GM19397 (cell line): ENCODE results near the gene ABHD12B.
"Not testable (repeated sequence)": the region's sequence is repeated elsewhere in the genome, so short reads cannot be mapped to it uniquely, and the experiment has no call there.

Experiments
- ATAC-seq: cut with Tn5 transposase; IDR thresholded peaks from one replicate; pipeline ENCODE4 v1.9.1; 2021; ENCODE audit warnings: mild to moderate bottlenecking, moderate library complexity; ENCODE audit not compliant: unreplicated experiment

Gene ABHD12B

GRCh38 chr14:50883827-50884197, 12.0 kb downstream of the ABHD12B start:
- ATAC-seq: no peak

- ATAC-seq: no peak
Observed at GRCh38 chr14:50887476-50887875, 15.6 kb downstream of the ABHD12B start.

- ATAC-seq: no peak
Observed at GRCh38 chr14:50892255-50892654, 20.4 kb downstream of the ABHD12B start.

GRCh38 chr14:50896421-50896820, 24.6 kb downstream of the ABHD12B start:
- ATAC-seq: not testable (repeated sequence)

DNA sequence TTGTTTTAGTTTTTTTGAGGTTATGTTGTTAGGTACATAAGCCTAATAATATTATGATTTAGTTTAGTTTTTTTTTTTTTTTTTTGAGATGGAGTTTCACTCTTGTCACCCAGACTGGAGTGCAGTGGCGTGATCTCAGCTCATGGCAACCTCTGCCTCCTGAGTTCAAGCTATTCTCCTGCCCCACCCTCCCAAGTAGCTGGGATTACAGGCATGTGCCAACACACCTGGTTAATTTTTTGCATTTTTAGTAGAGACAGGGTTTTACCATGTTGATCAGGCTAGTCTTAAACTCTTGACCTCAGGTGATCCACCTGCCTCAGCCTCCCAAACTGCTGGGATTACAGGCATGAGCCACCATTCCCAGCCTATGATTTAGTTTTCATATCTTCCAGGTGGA, 25.2 kb downstream of the ABHD12B start:
- not testable (repeated sequence) for ATAC-seq

GRCh38 chr14:50897658-50898175, 25.9 kb downstream of the ABHD12B start:
- ATAC-seq: no peak

DNA sequence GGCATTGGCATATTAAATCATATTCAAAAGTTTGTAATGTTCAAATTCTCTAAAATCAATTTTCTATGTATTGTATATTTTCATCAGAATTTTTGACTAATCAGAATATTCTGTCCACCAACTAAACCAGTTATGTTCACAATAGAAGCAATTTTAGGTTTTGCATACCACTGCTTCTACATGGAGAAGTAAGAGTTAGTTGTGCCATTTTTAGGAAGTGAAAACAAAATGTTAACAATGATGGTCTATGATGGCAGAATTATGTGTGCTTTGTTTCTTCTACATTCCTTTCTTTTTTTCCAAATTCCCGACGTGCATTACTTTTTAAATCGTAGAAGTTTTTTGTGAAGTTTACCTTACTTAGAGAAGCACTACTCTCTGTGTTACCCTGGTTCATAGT, 29.5 kb downstream of the ABHD12B start:
- ATAC-seq: no peak

- no peak for ATAC-seq
Observed at GRCh38 chr14:50904719-50905118, 32.9 kb downstream of the ABHD12B start.

DNA sequence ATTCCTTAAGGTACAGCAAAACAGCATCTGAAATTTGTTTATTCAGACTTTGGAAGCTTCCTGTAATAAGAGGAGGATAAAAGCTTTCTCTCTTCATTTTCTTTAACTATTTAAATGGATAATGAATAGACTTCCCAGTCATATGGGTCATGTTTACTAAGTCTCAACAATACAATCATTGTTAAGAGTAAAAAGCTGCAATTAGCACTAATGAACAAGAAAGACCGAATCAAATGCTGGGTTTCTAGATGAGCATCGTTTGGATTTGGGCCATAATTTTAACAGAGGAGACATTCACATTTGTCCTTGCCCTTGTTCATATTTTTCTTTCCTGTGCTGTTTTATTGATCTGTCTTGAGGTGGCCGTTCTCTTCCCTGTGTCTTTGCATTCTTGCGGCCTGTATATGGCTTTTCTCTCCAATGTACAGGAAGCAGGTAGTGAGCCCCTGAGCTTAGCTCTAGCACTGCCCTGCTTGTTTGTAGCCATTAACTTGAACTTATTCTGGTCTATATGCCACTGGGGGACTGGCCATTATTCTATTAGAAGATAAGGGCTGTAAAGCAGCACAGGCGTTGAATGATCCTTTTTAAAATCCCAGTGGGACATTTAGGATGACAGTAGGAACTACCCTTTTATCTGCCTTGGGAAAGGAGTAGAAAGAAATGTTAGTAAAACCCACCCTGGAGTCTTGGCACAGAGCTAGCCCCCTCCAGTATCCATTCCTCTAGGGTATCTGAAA, 34.6 kb downstream of the ABHD12B start:
- ATAC-seq: no peak

DNA sequence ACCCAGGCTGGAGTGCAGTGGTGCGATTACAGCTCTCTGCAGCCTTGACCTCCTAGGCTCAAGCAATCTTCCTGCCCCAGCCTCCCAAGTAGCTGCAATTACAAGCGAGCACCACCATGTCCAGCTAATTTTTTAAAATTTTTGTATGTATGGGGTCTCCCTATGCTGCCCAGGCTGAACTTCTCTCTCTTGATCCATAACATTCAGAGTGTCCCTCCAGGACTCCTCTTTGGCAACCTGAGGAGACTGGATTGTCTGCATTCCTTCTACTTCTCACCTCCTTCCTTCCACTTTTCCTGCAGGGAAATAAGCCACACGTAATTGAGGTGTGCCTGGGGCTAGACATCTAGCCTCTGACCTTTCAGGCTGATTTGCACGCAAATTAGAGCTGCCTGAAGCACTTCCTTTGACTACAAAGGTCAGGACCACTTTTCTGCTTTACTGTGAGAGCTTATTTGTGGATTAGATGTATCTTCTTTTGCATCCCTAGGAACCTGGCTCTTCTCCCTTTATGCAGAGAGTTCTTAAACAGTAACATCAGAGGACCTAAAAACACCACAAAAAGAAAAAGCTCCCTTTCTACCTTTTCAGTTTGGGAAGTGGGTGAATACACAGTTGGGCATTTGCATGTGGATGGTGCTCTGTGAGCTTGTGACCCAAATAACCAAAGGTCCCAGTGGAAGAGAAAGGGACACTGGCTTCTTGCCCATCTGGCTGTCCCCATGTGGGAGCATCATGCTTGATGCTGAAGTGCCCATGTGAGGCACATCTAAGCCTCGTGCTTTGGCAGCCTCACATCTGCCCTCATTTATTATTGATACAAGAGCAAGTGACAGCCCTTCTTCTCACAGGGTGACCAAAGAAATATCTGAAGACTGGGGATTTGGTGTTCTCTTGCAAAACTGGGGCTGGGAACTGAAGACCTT, 38.9 kb downstream of the ABHD12B start:
- ATAC-seq: no peak

- ATAC-seq: no peak
Observed at GRCh38 chr14:50917449-50917848, 45.6 kb downstream of the ABHD12B start.

- not testable (repeated sequence) for ATAC-seq
Observed at GRCh38 chr14:50919524-50919923, 47.7 kb downstream of the ABHD12B start.

DNA sequence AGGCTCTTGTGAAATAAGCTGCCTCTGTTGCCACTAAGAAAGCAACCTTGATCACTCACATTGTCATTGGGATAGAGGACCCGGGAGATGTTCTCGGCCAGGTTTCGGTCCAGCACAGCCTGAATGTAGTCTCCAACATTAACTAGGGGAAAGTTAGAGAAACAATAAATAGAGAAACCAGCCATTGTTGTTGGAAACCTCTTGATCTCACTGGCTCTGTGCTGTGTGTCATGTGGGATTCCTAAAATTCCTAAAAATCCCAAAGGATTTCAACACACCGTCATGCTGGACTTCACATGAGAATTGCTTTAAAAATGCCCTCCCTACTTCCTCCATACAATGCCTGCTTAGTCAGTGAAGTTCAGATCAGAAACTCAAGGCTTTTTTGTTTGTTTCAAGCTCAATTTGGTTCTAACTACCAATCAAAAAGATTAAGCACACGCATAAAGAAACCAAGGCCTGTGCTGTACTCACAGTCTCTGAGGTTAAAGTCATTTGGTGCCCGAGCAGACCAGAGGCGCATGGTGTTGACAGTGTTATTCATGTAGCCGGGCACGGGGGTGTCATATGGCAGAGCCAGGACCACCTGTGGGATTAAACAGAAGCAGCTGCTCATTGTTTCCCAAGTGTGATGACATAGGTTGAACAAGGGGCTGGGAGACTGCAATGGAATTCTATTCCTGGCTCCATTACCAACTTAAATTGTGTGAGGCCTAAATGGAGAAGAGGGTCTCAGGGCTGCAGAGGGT, 48.8 kb downstream of the ABHD12B start:
- ATAC-seq: no peak

DNA sequence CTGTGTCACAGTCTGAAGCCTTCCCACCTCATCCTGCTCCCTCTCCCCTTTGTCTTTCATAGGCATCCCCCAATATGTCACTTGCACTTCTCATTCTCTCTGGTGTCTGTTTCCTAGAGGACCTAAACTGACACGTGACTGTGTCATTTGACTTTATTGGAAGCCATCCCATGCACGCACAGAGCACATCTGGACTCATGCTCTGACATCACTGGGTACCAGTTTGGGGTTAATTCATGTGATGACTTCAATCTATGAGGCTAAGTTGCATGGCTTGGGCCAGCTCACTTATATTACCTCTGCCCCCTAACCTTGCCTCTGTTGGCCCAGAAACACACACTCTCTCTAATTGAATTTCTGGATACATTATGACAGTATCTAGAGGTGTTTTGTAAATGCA, 51.0 kb downstream of the ABHD12B start:
- ATAC-seq: no peak

DNA sequence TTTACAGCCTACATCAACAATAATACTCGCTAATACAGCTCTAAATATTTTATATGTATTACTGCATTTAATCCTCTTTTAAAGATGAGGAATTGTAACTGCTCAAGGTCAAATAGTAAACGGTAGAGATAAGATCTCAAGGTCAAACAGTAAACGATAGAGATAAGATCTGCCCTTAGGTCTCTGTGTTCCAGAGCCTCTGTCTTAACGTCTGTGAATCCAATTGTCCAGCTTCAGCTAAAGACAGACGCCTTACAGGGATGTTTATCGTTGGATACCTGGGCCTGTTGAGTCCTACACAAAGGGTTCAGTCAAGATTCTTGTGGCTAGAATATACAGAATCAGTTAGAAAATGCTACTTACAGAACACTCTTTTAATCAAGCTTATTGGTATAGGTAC, 52.4 kb downstream of the ABHD12B start:
- ATAC-seq: no peak

DNA sequence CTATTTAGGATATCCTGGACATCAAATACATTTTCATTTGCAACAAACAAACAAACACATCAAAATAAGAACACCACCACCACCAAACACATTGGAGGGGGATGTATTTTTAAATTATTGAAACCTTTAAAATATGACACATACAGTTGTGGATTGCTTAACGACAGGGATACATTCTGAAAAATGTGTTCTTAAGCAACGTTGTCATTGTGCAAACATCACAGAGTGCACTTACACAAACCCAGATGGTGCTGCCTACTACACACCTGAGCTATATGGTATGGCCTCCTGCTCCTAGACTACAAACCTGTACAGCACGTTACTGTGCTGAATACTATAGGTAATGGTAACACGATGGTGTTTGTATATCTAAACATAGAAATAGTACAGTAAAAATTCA, 53.0 kb downstream of the ABHD12B start:
- no peak for ATAC-seq

GRCh38 chr14:50926851-50927386, 55.1 kb downstream of the ABHD12B start:
- no peak for ATAC-seq

DNA sequence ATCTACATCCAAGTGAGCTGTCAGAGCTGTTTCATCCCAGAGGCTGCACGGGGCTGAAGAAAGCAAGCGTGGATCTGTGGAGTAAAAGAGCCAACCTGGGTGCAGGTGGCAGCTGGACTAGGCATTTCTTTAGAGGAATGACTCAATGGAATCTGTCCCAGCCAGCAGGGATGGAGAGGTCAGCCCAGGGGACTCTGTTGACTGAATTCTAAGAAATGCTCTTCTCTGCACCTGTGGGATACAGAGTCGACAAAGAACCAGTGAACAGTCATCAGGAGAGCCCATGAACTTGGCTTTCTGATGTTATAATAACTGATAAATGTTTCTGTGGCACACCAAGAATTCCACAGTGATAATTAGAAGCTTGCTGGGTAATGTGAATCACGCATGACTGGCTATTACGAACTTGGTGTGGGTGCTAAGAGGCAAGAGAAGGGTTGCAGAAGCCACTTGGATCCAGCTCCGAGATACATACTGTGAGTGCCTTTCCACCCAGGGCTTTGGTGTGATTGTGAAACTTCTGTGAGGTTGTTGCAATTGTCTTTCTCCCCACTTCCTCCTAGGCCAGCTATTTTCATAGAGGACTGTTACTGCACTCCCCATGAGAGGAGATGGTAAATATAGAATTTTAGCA, 56.3 kb downstream of the ABHD12B start:
- no peak for ATAC-seq

DNA sequence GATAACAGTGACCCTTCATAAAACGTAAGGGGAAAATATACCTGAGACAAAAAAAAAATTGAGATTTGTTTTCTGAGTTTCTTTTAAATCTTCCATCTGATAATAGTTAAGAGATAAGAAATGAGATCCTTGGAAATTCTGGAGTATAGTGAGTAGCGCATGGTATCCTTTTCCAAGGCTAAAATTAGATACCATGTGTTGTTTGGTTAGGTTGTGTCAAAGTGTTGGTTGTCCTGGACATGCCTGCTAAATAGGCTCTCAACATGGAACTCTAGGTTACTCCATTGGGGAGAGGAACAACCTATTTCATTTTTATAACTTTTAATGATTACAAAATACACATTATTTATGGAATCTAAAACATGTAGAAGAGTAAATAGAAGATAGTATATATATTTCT, 57.7 kb downstream of the ABHD12B start:
- no peak for ATAC-seq

- no peak for ATAC-seq
Observed at GRCh38 chr14:50931559-50931958, 59.7 kb downstream of the ABHD12B start.
